ENCODE results near the gene LYL1.
A peak's percentile ranks its signal among the peaks of the same experiment; 100 is the strongest.

Gene LYL1

DNA sequence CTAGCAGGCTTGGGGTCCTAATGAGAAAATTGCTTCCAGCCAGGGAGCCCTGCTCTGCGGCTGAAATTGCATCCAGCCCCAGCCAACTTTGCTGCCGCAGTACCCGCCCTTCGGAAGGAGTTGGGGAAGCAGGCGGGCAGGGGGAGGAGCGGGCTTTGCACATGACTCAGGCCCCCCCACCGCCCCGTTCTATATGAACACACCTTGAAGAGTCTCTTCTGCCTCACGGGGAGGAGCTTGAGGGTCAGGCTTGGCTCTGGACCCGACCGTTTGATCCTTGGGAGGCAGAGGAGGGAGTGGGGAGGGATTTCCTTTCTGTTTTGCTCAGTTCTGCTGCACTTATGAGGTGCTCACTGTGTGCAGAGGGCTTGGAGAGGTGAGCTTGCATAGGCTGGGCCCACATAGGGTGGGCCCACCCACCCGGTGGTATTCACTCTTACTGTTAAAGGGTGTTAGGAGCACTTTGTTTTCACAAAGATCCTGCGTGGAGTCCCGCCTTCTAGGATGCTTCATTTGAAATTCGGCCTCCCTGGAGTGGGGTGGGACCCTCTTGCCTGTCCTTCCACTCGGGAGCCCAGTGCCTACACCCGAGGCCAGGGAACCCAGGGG lies 46.5 kb downstream of the LYL1 start:
- WGBS, result 21% methylated on average over 13 of the region's 17 CpGs
- peak overlapping the region; percentile 96 for H4K8ac ChIP-seq (ENCODE audit: low read length)
- H3K4ac ChIP-seq (ENCODE audit: low read depth in 1 of 2, low read length in 2 of 2), result peak overlapping the region; percentile 9 to 93
- peak overlapping the region in 1 of 2 experiments; percentile 69 for H3K4me3 ChIP-seq (ENCODE audit: insufficient read depth in 1 of 2, low read depth in 1 of 2, low read length in 2 of 2)
- H3K14ac ChIP-seq (ENCODE audit: low read length in 2 of 2), result peak overlapping the region in 1 of 2 experiments; percentile 16
- H4K91ac ChIP-seq (ENCODE audit: low read length), result peak overlapping the region; percentile 99
- H3K23ac ChIP-seq (ENCODE audit: low read length in 2 of 2), result no peak overlapping the region
- peaks cover 83% of the 10 kb centered on the region for H3K4me1 ChIP-seq (ENCODE audit: control insufficient read depth, insufficient read depth, low read depth, low read length)
- H3K79me1 ChIP-seq (replicated peaks; ENCODE audit: low read length, poor library complexity, severe bottlenecking), result no peaks in the 10 kb centered on the region
- peak overlapping the region; percentile 87 for H3K9ac ChIP-seq (ENCODE audit: low read length)
- H2BK5ac ChIP-seq (ENCODE audit: low read depth, low read length, poor library complexity, severe bottlenecking), result no peak overlapping the region
- peak overlapping the region; percentile 66 for H2BK15ac ChIP-seq (ENCODE audit: low read depth, poor library complexity, severe bottlenecking)
- H2BK12ac ChIP-seq (ENCODE audit: low read length in 2 of 2), result peak overlapping the region; percentile 61 to 95
- H3K36me3 ChIP-seq (ENCODE audit: control insufficient read depth in 1 of 2, insufficient read depth in 2 of 2, low read depth in 1 of 2, low read length in 2 of 2), result peaks cover 2 to 12% of the 10 kb centered on the region in 2 experiments
- peak overlapping the region; percentile 86 for H3K27ac ChIP-seq (ENCODE audit: low read length, poor library complexity, severe bottlenecking)
- no peaks in the 10 kb centered on the region for H3K9me3 ChIP-seq (ENCODE audit: control insufficient read depth, low read length)
- no peak overlapping the region for H3K4me2 ChIP-seq (ENCODE audit: low read length, poor library complexity, severe bottlenecking)
- DNase-seq, result peak; percentile 29
- H3K27me3 ChIP-seq (ENCODE audit: control insufficient read depth in 1 of 2, insufficient read depth in 1 of 2, low read length in 2 of 2), result no peaks in the 10 kb centered on the region
- peak overlapping the region; percentile 82 for H2AK5ac ChIP-seq (ENCODE audit: low read length, severe bottlenecking)
- H2BK120ac ChIP-seq (ENCODE audit: low read depth, low read length), result peak overlapping the region; percentile 46
- H2AFZ ChIP-seq (ENCODE audit: low read depth, low read length), result no peak overlapping the region
- peak overlapping the region; percentile 65 to 100 for H3K18ac ChIP-seq (ENCODE audit: low read depth in 1 of 2, low read length in 2 of 2)

GRCh38 chr19:13055213-13056051 lies 47.2 kb downstream of the LYL1 start:
- no peaks in the 10 kb centered on the region for H3K27me3 ChIP-seq (ENCODE audit: control insufficient read depth in 1 of 2, insufficient read depth in 1 of 2, low read length in 2 of 2)
- H3K18ac ChIP-seq (ENCODE audit: low read depth in 1 of 2, low read length in 2 of 2), result peak overlapping the region; percentile 65 to 100
- peak overlapping the region in 1 of 2 experiments; percentile 59 for H3K23ac ChIP-seq (ENCODE audit: low read length in 2 of 2)
- 2% methylated on average over 13 of the region's 29 CpGs for WGBS
- H3K27ac ChIP-seq (ENCODE audit: low read length, poor library complexity, severe bottlenecking), result peak overlapping the region; percentile 86
- H3K4me1 ChIP-seq (ENCODE audit: control insufficient read depth, insufficient read depth, low read depth, low read length), result peaks cover 83% of the 10 kb centered on the region
- H4K91ac ChIP-seq (ENCODE audit: low read length), result peak overlapping the region; percentile 99
- H3K9ac ChIP-seq (ENCODE audit: low read length), result peak overlapping the region; percentile 87
- peak overlapping the region; percentile 7 for H2AFZ ChIP-seq (ENCODE audit: low read depth, low read length)
- peak overlapping the region; percentile 29 to 98 for H3K4ac ChIP-seq (ENCODE audit: low read depth in 1 of 2, low read length in 2 of 2)
- H2BK5ac ChIP-seq (ENCODE audit: low read depth, low read length, poor library complexity, severe bottlenecking), result peak overlapping the region; percentile 92
- H2AK5ac ChIP-seq (ENCODE audit: low read length, severe bottlenecking), result peak overlapping the region; percentile 88
- peak overlapping the region in 1 of 2 experiments; percentile 69 for H3K4me3 ChIP-seq (ENCODE audit: insufficient read depth in 1 of 2, low read depth in 1 of 2, low read length in 2 of 2)
- H3K9me3 ChIP-seq (ENCODE audit: control insufficient read depth, low read length), result no peaks in the 10 kb centered on the region
- peak overlapping the region; percentile 96 for H4K8ac ChIP-seq (ENCODE audit: low read length)
- H3K14ac ChIP-seq (ENCODE audit: low read length in 2 of 2), result peak overlapping the region in 1 of 2 experiments; percentile 97
- H3K4me2 ChIP-seq (ENCODE audit: low read length, poor library complexity, severe bottlenecking), result peak overlapping the region; percentile 40
- H3K79me1 ChIP-seq (replicated peaks; ENCODE audit: low read length, poor library complexity, severe bottlenecking), result no peaks in the 10 kb centered on the region
- peaks cover 2 to 15% of the 10 kb centered on the region in 2 experiments for H3K36me3 ChIP-seq (ENCODE audit: control insufficient read depth in 1 of 2, insufficient read depth in 2 of 2, low read depth in 1 of 2, low read length in 2 of 2)
- peak overlapping the region; percentile 88 to 97 for H2BK12ac ChIP-seq (ENCODE audit: low read length in 2 of 2)
- H2BK15ac ChIP-seq (ENCODE audit: low read depth, poor library complexity, severe bottlenecking), result peak overlapping the region; percentile 71
- DNase-seq, result peak; percentile 77
- H2BK120ac ChIP-seq (ENCODE audit: low read depth, low read length), result peak overlapping the region; percentile 46

DNA sequence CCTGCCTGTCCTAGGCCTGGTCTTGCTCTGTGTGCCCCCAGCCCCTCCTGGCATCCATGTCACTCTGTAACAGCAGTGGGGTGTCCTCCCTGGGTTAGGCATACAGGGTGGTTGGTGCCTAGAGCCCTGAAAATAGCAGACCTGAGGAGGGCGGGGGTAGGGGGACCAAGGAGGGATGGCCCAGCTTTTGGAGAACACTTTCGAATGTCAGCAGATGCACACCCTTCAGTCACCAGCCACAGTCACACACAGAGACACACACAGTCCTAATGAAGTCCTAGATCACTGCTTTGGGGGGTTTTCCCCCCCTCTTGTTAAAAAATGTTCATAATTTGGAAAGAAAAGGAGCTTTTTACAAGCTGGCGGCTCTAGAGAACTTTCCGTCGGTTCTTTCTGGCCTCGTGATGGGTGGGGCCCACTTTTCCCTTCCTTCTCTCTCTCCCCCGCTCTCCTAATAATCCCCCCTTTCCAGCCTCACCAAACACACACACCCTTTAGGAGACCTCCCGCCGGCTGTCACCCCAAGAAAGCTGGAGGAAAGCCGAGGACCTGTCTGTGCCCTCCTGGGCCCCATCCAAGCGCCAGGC lies 47.9 kb downstream of the LYL1 start:
- H3K79me1 ChIP-seq (replicated peaks; ENCODE audit: low read length, poor library complexity, severe bottlenecking), result no peaks in the 10 kb centered on the region
- H3K4me3 ChIP-seq (ENCODE audit: insufficient read depth in 1 of 2, low read depth in 1 of 2, low read length in 2 of 2), result peak overlapping the region in 1 of 2 experiments; percentile 44
- peak overlapping the region in 1 of 2 experiments; percentile 63 for H3K23ac ChIP-seq (ENCODE audit: low read length in 2 of 2)
- peak overlapping the region; percentile 71 for H2BK15ac ChIP-seq (ENCODE audit: low read depth, poor library complexity, severe bottlenecking)
- H3K9me3 ChIP-seq (ENCODE audit: control insufficient read depth, low read length), result no peaks in the 10 kb centered on the region
- peak overlapping the region; percentile 89 for H4K91ac ChIP-seq (ENCODE audit: low read length)
- H2AK5ac ChIP-seq (ENCODE audit: low read length, severe bottlenecking), result peak overlapping the region; percentile 86
- H3K4ac ChIP-seq (ENCODE audit: low read depth in 1 of 2, low read length in 2 of 2), result peak overlapping the region; percentile 5 to 98
- peak overlapping the region; percentile 86 for H3K27ac ChIP-seq (ENCODE audit: low read length, poor library complexity, severe bottlenecking)
- peak overlapping the region in 1 of 2 experiments; percentile 98 for H3K14ac ChIP-seq (ENCODE audit: low read length in 2 of 2)
- no peak for DNase-seq
- H2AFZ ChIP-seq (ENCODE audit: low read depth, low read length), result no peak overlapping the region
- no peak overlapping the region for H3K4me2 ChIP-seq (ENCODE audit: low read length, poor library complexity, severe bottlenecking)
- H2BK5ac ChIP-seq (ENCODE audit: low read depth, low read length, poor library complexity, severe bottlenecking), result peak overlapping the region; percentile 85
- no peaks in the 10 kb centered on the region for H3K27me3 ChIP-seq (ENCODE audit: control insufficient read depth in 1 of 2, insufficient read depth in 1 of 2, low read length in 2 of 2)
- H3K36me3 ChIP-seq (ENCODE audit: control insufficient read depth in 1 of 2, insufficient read depth in 2 of 2, low read depth in 1 of 2, low read length in 2 of 2), result peaks cover 2 to 15% of the 10 kb centered on the region in 2 experiments
- H2BK120ac ChIP-seq (ENCODE audit: low read depth, low read length), result peak overlapping the region; percentile 46
- peak overlapping the region; percentile 87 for H3K9ac ChIP-seq (ENCODE audit: low read length)
- peak overlapping the region; percentile 65 to 100 for H3K18ac ChIP-seq (ENCODE audit: low read depth in 1 of 2, low read length in 2 of 2)
- H2BK12ac ChIP-seq (ENCODE audit: low read length in 2 of 2), result peak overlapping the region; percentile 15 to 99
- peaks cover 79% of the 10 kb centered on the region for H3K4me1 ChIP-seq (ENCODE audit: control insufficient read depth, insufficient read depth, low read depth, low read length)
- 16% methylated on average over 9 of the region's 11 CpGs for WGBS
- H4K8ac ChIP-seq (ENCODE audit: low read length), result peak overlapping the region; percentile 97

All from mesenchymal stem cell (in vitro differentiated cells and primary cell).